RPMI8226 (cell line): Measurements from ENCODE around the gene RAB12.
"Not testable (repeated sequence)": the region's sequence is repeated elsewhere in the genome, so short reads cannot be mapped to it uniquely, and the experiment has no call there.

ENCODE experiments used
- DNase-seq: peaks from one replicate; pipeline ENCODE4 v3.0.0-alpha.2; 2015

Gene RAB12

DNA sequence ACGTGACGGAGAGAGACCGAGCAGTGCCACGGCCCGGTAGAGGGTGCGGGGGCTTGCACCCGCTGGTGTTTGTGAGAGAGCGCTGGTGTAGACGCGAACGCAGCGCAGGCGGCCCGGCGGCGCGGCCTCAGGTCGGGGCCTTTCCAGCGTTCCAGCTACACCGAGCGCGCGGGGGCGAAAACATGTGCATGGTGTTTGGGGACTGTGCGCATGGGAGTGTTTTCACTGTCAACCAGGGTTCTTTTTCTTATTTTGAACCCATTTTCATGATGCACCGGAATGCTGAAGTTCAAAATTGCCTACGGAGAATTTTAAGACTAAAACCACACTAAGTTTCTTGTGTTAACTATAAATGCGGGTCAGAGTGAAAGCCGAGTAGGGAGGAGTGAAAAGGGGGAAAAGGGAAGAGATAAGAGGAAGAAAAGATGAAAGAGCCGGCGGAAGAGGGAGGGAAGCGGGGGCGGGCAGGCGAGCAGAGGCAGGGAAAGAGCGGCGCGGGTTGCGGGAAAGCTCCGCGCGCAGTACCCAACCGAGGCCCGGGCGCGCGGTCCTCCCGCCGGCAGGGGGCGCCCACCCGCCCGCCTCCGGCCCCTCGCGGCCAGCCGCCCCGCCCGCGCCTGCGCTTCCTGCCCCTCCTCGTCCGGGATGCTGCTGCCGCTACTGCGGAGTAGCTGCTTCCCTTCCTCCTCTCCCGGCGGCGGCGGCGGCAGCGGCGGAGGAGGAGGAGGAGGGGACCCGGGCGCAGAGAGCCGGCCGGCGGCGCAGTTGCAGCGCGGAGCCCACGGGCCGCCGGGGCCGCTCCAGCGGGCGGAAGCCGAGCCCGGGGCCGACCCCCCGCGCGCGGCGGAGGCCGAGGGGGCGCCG lies at the start of gene RAB12:
Gene RAB12, plus strand, starts transcription at position 643 of the 864 bp plus-strand sequence. Its CDS starts 3 bp downstream, at position 646.
- DNase-seq = peak; percentile 94

GRCh38 chr18:8559612-8560186 lies 49.5 kb upstream of the RAB12 start:
- no peak for DNase-seq

- no peak for DNase-seq
These were observed 47.9 kb upstream of the RAB12 start for GRCh38 chr18:8561123-8561910.

DNA sequence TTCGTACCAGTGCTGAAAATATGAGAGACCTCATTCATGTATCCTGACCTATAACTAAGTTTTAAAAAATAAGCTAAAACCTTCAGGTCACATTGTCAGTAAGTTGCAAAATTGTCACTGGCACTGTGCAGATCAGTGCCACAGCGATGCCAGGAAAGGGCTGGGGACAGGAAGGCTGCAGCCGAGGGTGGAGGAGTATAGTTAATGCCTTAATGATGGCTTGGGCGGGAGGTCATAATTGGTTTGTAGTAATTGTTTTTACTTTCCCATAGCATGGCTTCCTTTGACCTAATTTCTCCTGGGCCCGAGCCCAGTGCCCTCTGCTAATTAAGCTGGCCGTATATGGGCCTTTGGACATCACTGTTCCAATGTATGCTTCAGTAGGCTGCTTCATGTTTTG lies 47.2 kb upstream of the RAB12 start:
- no peak for DNase-seq

DNA sequence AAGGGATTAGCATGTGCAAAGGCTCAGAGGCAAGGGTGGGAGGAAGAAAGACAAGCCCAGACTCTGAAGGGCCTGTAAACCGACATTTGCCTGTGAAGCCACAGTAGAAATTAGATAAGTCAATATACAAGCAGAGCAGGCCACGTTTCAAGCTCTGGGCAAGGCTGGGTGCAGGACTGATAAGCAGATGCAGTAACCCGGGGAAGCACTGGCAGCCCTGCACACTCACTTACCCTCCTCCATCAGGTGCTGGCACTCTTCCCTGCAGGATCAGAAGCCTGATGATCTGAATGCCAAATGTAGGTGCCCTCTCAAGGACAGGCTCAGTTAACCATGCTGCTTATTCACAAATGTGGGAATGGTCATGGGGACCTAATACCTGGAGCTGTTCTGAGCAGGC lies 46.3 kb upstream of the RAB12 start:
- no peak for DNase-seq

DNA sequence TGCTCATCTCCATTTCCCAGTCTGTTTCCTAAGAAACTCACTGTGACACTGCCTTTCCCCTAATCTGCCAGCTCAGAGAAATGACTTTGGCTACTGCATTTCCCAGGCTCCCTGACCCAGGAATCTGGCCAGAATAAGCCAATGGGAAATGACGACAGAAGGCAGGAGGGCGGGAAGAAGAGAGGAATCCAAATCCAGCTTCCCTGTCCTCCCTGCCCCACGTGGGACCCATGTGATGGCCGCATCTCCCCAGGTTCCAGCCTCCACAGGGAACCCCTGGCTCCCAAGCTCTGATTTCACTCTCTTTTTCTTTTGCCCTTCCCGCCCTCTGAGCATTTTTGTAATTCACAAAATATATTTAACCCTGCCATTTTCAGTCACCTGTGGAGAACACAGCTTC lies 37.8 kb upstream of the RAB12 start:
- DNase-seq = no peak

DNA sequence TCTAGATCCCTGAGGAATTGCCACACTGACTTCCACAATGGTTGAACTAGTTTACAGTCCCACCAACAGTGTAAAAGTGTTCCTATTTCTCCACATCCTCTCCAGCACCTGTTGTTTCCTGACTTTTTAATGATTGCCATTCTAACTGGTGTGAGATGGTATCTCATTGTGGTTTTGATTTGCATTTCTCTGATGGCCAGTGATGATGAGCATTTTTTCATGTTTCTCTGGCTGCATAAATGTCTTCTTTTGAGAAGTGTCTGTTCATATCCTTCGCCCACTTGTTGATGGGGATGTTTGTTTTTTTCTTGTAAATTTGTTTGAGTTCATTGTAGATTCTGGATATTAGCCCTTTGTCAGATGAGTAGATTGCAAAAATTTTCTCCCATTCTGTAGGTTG lies 35.5 kb upstream of the RAB12 start:
- not testable (repeated sequence) for DNase-seq

GRCh38 chr18:8584798-8585197 lies 24.4 kb upstream of the RAB12 start:
- no peak for DNase-seq

DNA sequence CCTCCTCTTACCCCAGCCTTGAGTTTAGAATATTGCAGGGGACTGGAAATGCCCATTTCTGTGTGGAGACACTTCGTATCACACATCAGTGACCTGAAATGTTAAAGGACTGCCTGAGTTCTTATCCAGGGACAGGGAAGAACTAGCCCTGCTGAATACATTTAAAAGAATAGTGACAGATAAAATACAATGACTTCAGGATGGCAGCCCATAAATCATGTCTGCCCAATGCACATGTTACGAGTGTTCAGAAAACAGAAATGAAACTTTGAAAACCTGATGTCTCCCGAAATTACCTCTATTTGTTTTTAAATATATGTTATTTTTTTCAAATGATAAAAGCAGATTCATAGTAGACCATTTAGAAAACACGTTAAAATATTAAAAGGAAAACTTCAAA lies 22.3 kb upstream of the RAB12 start:
- no peak for DNase-seq

- DNase-seq = no peak
These were observed 13.8 kb upstream of the RAB12 start for GRCh38 chr18:8595445-8595844.

DNA sequence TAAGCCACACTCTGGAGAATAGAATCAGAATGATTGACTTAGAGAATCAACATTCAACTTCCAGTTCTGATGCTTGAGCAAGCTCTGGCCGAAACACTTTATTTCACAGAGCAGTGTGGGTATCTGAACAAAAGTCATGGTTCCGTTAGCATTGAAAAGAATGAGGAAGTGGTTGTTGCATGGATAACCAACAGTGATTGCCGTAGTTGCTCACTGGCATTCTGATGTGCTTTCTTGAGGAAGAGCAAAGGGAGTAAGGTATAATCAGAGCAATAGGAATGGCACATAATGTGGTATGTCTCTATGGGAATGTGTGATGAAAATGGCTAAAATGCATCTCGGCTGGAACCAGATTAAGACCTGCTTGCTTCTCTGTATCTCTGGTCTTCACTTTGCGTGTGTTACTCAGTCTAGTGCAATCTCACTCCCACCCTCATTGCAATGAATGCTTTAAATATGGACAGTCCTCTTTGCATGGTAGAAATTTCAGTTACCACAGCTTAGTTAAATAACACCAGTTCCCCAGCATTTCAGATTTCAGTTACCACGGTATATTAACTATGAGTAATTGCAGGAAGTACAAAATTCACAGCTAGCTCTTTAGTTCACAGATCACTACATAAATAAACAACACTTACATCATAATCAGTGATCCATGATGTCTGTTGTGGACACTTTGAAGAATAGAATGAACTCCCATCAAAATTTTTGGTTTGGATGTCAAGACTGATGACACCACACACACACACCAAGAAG lies 7.8 kb upstream of the RAB12 start:
- no peak for DNase-seq

DNA sequence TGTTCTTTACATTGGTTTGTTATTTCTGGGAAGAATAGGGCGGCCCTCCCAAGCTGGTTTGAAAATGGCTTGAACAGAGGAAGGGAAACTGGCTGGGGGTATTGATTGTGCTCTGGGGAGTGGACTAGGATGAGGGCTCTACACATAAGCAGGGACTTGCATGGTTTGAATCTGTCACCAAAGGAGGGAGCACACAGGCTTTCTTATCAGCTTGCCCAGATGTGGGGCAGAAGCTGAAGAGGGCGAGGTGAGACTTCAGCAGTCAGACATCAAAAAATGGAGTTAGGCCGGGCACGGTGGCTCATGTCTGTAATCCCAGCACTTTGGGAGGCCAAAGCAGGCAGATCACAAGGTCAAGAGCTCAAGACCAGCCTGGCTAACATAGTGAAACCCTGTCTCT lies 7.2 kb upstream of the RAB12 start:
- no peak for DNase-seq

GRCh38 chr18:8602557-8602956 lies 6.7 kb upstream of the RAB12 start:
- DNase-seq = no peak

GRCh38 chr18:8603663-8604520 lies 5.3 kb upstream of the RAB12 start:
- DNase-seq = peak; percentile 62

GRCh38 chr18:8605974-8606373 lies 3.3 kb upstream of the RAB12 start:
- no peak for DNase-seq

- DNase-seq = no peak
These were observed 1.2 kb upstream of the RAB12 start for GRCh38 chr18:8607776-8608742.

GRCh38 chr18:8609659-8610458 lies 622 bp downstream of the RAB12 start:
- DNase-seq = peak; percentile 51

DNA sequence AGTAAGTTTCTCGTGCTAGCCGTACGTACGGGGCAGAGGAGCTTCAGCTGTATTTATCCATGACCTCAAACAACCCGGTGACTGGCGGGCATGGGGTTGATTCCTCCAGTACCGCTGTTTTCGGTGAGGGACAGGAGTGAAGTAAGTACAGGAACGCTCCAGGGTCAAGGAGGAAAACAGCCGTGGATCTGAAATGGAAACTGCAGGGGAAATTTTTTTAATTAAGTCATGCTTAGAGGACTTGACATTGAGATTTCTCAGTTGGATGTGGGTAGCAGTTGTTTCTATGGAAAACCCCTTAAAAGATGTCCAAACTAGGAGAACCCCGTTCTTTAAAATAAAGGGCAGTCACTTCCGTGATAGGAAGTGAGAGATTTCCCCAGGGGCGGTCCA lies 1.2 kb downstream of the RAB12 start:
- peak; percentile 56 for DNase-seq

DNA sequence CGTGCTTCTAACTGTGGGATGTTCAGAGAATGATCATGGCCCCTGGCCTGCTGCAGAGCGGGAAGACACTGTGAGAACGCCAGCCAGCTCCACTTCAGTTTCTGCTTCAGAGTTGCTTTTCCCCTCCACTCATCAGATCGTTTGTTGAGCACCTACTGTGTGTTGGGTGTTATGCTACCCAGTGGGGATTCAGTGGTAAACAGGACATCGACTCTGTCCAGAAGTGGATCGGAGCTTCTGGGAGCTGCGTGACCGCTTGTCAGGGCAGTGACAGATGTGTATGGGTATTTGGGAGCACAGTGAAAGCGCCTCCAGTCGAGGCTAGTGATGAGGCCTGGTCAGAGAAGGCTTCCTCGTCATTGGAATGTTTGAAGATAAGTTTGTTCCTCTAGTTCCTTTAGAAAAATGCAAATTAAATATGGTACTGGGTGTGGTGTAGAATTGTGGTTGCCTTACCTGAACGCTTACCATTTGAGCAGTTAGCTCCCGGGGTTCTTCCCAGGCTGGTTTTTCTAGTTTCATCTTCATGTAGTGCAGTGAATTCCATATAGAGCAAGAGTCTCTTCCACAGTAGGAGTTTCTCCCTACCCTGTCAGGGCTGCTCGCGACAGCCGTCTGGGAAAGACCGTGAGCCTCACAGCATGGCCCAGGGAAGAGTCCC lies 2.8 kb downstream of the RAB12 start:
- no peak for DNase-seq
